ENCODE results near the gene ACTL6B.
A peak's percentile ranks its signal among the peaks of the same experiment; 100 is the strongest.
"Not testable (repeated sequence)": the region's sequence is repeated elsewhere in the genome, so short reads cannot be mapped to it uniquely, and the experiment has no call there.

The ACTL6B gene

GRCh38 chr7:100671353-100672327 is 15.4 kb upstream of the ACTL6B start:
- no peak for DNase-seq

- DNase-seq: no peak
Observed at GRCh38 chr7:100670074-100670473, 13.8 kb upstream of the ACTL6B start.

GRCh38 chr7:100669106-100669505 is 12.9 kb upstream of the ACTL6B start:
- not testable (repeated sequence) for DNase-seq

GRCh38 chr7:100668069-100668449 is 11.8 kb upstream of the ACTL6B start:
- DNase-seq: no peak

- DNase-seq: no peak
Observed at GRCh38 chr7:100667331-100668068, 11.3 kb upstream of the ACTL6B start.

GRCh38 chr7:100665168-100665726 is 9.0 kb upstream of the ACTL6B start:
- no peak for DNase-seq

GRCh38 chr7:100662194-100662776 is 6.0 kb upstream of the ACTL6B start:
- not testable (repeated sequence) for DNase-seq

- no peak for DNase-seq
Observed at GRCh38 chr7:100654908-100655831, 1.1 kb downstream of the ACTL6B start.

GRCh38 chr7:100649826-100650565 is 6.3 kb downstream of the ACTL6B start:
- no peak for DNase-seq

- DNase-seq: no peak
Observed at GRCh38 chr7:100642534-100642907, 13.7 kb downstream of the ACTL6B start.

GRCh38 chr7:100641860-100642533 is 14.3 kb downstream of the ACTL6B start:
- no peak for DNase-seq

GRCh38 chr7:100641463-100641859 is 14.8 kb downstream of the ACTL6B start, which contains the start of gene TFR2:
Gene TFR2 (minus strand): TSS chr7:100641552. CDS start chr7:100641509, 43 bp downstream.
- no peak for DNase-seq

GRCh38 chr7:100640517-100641440 is 15.5 kb downstream of the ACTL6B start:
- DNase-seq: no peak

- DNase-seq: no peak
Observed at GRCh38 chr7:100639995-100640516, 16.2 kb downstream of the ACTL6B start.

- DNase-seq: peak; percentile 51
Observed at GRCh38 chr7:100632951-100633717, 23.1 kb downstream of the ACTL6B start.

- no peak for DNase-seq
Observed at GRCh38 chr7:100630066-100630465, 26.2 kb downstream of the ACTL6B start.

- no peak for DNase-seq
Observed at GRCh38 chr7:100629117-100629716, 27.0 kb downstream of the ACTL6B start.

- DNase-seq: no peak
Observed at GRCh38 chr7:100627238-100627549, 29.1 kb downstream of the ACTL6B start.

Data from right hindlimb (tissue), 1 donor.